DMS114 treated with DMSO at 0.1 percent for 48 hours (cell line): ENCODE data around the gene DNAH10.
"Not testable (repeated sequence)": the region's sequence is repeated elsewhere in the genome, so short reads cannot be mapped to it uniquely, and the experiment has no call there.

Source experiments
- DNase-seq: peaks from one replicate; lab custom pipeline; 2025; ENCODE audit not compliant: unreplicated experiment; lab: John Stamatoyannopoulos, UW

Gene DNAH10

DNA sequence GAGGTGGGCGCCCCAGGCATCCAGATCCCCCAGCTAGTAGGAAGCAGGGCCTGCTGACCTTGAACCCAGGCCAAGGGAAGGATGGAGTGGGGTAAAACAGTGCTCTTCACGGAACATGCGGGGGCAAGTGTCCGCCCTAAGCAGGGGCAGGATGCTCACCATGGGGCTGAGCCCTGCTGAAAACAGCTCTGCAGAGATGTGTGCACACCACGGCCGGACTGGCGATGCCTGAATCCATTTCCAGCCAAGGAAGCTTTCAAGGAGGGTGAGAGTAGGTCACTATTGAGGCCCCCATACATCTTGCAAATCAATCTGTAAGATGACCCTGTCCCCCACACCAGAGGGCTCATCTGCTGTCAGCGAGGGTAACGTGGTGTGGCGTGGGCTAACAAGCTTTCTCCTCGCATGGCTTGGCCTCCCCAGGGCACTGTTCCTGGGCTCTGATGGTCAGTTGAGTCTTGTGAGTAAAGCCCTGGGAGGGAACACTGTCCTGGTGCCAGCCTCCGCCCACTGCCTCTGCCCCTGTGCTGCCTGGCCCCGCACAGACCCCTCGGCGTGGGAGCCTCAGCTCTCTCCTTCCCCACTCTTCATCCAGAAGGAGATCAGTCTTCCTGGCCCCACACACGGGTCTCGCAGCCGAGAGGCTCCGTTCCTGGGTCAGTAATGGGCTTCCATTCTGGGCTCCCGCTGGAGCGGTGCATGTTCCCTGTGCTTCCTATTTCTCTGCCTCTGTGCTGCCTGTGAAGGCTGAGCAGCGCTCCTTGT lies 141.4 kb downstream of the DNAH10 start:
- no peak for DNase-seq

DNA sequence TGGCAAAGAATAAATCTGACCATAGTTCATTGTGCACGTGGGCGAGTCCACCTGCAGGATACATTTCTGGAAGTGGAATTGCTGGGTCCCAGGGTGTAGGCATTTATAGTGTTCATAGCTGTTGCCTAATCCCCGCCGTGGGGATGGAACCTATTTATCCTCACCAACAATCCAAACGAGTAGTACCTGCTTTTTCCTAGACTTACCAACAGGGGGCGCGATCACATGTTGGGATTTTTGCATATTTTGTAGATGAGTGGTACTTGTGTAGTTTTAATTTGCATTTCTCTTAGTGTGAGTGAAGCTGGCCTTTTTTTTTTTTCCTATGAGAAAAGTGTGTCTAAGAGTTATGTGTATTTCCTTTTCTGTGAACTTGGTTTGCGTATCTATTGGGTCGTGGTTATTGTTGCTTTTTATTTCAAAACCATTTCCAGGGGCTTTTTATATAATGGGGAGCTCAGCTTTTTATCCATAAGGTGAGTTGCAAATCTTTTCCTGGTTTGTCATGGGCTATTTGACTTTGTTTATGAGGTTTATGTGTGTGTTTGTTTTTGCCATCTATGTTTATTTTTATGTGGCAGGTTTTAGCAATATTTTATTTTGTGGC lies 143.3 kb downstream of the DNAH10 start:
- DNase-seq, result peak; percentile 16

GRCh38 chr12:123906711-123907420 lies 144.8 kb downstream of the DNAH10 start:
- DNase-seq, result no peak

DNA sequence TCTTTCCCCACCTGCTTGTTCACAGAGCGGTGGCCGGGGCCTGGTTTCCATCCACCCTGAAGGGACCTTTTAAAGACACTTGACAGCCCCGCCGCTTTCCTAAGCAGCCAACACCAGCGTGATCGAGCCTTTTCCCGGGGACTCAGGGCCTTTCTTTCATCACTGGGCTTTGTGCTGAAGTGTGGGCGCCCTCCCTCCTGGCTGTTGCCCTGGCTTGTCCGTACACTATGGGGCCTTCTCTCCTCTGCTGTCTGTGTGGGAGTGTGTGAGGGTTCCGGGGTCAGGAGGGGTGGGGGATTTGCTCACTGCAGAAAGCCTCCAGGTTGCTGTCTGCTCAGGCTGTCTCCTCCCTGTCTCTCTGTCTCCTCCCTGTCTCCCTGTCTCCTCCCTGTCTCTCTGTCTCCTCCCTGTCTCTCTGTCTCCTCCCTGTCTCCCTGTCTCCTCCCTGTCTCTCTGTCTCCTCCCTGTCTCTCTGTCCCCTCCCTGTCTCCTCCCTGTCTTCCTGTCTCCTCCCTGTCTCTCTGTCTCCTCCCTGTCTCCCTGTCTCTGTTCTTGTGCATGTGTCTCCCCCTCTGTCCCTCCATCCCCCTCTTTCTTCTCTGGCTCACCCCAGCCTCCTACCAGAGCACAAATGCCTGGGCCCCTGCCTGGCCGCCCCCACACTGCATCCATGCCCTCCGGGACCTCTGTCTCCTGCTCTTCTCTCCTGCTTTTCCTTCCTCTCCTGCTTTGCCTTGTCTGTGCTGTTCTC lies 145.8 kb downstream of the DNAH10 start:
- DNase-seq, result no peak

GRCh38 chr12:123908884-123909725 lies 147.0 kb downstream of the DNAH10 start:
- DNase-seq, result no peak

GRCh38 chr12:123910057-123910456 lies 148.0 kb downstream of the DNAH10 start:
- no peak for DNase-seq

- no peak for DNase-seq
Observed at GRCh38 chr12:123910761-123911193, 148.7 kb downstream of the DNAH10 start.

GRCh38 chr12:123911672-123912409 lies 149.7 kb downstream of the DNAH10 start:
- not testable (repeated sequence) for DNase-seq

- DNase-seq, result no peak
Observed at GRCh38 chr12:123912415-123913380, 150.6 kb downstream of the DNAH10 start.

- DNase-seq, result no peak
Observed at GRCh38 chr12:123914726-123915333, 152.7 kb downstream of the DNAH10 start.

DNA sequence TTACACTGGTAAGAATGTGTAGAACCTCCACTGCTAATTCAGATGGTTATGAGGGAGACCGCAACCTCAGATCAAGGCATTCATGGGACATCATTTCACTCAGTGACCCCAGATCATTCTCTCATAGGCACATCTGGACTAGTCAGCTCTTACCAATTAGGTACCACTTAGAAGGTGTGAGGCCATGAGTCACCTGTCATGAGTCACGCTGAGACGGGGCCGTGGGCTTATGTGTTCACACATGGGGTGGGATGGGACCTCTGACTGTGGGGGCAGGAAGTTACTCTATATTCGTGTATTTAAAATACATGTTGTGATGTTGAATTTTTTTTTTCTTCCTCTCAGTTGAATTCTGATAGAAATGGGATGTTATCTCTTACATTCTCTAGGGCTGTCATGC lies 154.6 kb downstream of the DNAH10 start:
- no peak for DNase-seq

GRCh38 chr12:123917337-123917850 lies 155.3 kb downstream of the DNAH10 start:
- DNase-seq, result no peak

DNA sequence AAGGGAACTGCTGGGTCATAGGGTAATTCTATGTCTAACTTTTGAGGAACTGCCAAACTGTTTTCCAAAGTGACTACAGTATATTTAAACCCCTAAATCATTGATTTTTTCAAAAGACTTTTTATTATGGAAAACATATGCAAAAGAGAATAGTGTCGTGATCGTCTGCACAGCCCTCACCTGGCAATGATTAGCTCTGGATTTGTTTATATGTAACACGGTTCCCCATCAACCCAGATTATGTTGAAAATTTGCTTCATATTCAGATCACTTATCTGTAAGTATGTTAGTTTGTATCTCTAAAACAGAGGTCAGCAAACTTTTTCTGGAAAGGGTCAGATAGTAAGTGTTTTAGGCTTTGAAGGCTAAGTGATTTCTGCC lies 157.9 kb downstream of the DNAH10 start:
- DNase-seq, result no peak

GRCh38 chr12:123923038-123923437 lies 160.9 kb downstream of the DNAH10 start:
- no peak for DNase-seq

DNA sequence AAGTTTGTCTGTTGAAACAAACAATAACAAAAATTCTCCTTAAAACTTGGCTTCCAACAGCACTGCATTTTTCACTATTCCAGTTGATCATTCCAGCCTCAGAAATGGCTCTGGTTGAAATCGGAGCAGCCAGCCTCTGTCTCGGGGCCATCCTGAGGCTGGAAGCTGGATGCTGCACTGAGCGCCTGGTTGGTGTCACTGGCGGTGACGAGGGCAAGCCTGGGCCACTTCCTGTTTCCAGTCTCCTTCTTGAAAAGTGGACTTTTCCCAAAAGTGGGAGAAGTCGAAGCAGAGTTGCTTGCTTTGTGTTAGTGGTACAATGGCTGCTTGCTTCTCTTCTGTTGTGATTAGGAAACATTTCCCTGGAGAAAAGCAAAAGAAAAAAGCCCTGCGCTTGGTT lies 161.8 kb downstream of the DNAH10 start:
- DNase-seq, result no peak

- no peak for DNase-seq
Observed at GRCh38 chr12:123924539-123924938, 162.4 kb downstream of the DNAH10 start.

DNA sequence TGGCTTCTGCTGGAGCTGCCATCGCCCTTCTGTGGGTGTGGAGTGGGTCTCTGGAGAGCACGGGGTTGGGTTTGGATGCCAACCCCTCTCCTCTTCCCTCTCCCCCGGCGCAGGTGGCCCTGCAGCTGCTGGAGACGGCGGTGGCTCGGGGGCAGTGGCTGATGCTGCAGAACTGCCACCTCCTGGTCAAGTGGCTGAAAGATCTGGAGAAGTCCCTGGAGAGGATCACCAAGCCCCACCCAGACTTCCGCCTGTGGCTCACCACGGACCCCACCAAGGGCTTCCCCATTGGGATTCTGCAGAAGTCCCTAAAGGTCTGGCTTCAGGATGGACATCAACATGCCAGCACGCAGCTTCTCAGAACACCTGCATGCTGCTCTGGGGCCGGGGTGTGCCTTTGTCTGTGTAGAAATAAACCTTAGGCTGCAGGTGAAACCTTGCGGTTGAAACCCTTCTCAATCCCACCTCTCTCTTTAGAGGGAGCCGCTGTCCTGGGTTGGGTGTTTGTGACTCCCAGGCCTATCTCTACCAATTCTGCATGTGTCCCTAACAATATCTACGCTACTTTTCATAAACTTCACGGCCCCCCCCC lies 166.3 kb downstream of the DNAH10 start:
- no peak for DNase-seq

GRCh38 chr12:123928897-123929296 lies 166.8 kb downstream of the DNAH10 start:
- no peak for DNase-seq
